Adipocyte (in vitro differentiated cells): ENCODE data around the gene BBIP1.
"Not testable (repeated sequence)": the region's sequence is repeated elsewhere in the genome, so short reads cannot be mapped to it uniquely, and the experiment has no call there.

Experiments
- DNase-seq: peaks from one replicate; pipeline ENCODE4 v3.0.0-alpha.2; 2015; ENCODE audit warnings: low read depth
- H3K27me3 ChIP-seq: replicated peaks from 2 replicates; pipeline ENCODE4 v1.7.0; 2013; ENCODE audit warnings: mild to moderate bottlenecking, low read length, moderate library complexity; ENCODE audit not compliant: control insufficient read depth, insufficient read depth
- H3K36me3 ChIP-seq: 2 replicates; pipeline ENCODE4 v1.7.0; 2013; ENCODE audit warnings: low read length, mild to moderate bottlenecking, moderate library complexity; ENCODE audit not compliant: control insufficient read depth, insufficient read depth, severe bottlenecking
- H3K4me1 ChIP-seq: 2 replicates; pipeline ENCODE4 v1.7.0; 2013; ENCODE audit warnings: mild to moderate bottlenecking, low read length, moderate library complexity; ENCODE audit not compliant: control insufficient read depth, insufficient read depth
- H3K4me3 ChIP-seq: 2 replicates; pipeline ENCODE4 v1.7.0; 2013; ENCODE audit warnings: mild to moderate bottlenecking, low read length, moderate library complexity
- H3K9ac ChIP-seq: 2 replicates; pipeline ENCODE4 v1.7.0; 2013; ENCODE audit warnings: mild to moderate bottlenecking, low read length, moderate library complexity
- H3K9me3 ChIP-seq: 2 replicates; pipeline ENCODE4 v1.7.0; 2013; ENCODE audit warnings: mild to moderate bottlenecking, low read length, moderate library complexity; ENCODE audit not compliant: control insufficient read depth

Gene BBIP1

DNA sequence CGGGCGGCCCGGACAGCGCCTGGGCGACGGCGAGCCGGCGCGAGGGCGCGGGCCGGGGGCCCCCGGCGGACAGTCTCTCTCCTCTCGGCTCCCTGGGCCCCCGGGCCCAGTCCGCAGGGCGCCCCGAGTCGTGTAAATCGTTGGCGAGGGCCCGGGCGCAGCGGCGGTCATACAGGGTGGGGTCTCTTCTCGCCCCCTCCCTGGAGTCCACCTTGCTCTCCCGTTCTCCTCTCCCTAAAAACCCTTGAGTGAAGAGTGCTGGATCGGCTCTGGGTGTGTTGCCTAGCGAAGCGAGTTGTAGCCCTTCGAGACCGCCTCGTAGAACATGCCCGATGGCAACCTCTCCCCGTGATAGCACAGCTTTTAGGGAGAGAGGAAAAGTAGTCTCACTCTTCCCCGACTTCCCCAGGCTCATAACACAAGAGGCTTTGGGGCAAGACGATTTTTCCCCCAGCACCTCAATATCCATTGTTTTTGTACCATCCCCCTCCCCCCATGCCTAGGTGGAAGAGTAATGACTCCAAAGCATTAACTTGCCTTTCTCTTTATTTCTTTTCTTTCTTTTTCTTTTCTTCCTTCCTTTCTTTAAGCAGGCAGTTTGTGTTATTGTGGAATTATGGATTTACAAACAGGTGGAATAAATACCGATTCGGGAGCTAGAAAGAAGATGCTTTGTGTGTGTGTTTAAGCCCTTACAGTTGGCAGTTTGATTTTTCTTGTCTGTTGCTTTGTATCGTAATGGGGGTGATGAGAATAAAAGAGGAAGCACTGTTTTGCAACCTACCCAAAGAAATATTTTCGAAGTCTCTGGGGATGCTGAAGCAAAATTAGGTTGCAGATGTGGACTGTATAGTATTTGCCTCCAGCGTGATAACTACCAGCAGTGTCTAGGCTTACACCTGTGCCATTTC is 1.2 kb upstream of the BBIP1 start:
- H3K27me3 ChIP-seq: no peaks in the 10 kb centered on the region
- peak; percentile 77 for DNase-seq
- H3K36me3 ChIP-seq: no peaks in the 10 kb centered on the region
- peak overlapping the region; percentile 97 for H3K9ac ChIP-seq
- peak overlapping the region; percentile 96 for H3K4me3 ChIP-seq
- H3K4me1 ChIP-seq: peaks cover 61% of the 10 kb centered on the region
- no peaks in the 10 kb centered on the region for H3K9me3 ChIP-seq

DNA sequence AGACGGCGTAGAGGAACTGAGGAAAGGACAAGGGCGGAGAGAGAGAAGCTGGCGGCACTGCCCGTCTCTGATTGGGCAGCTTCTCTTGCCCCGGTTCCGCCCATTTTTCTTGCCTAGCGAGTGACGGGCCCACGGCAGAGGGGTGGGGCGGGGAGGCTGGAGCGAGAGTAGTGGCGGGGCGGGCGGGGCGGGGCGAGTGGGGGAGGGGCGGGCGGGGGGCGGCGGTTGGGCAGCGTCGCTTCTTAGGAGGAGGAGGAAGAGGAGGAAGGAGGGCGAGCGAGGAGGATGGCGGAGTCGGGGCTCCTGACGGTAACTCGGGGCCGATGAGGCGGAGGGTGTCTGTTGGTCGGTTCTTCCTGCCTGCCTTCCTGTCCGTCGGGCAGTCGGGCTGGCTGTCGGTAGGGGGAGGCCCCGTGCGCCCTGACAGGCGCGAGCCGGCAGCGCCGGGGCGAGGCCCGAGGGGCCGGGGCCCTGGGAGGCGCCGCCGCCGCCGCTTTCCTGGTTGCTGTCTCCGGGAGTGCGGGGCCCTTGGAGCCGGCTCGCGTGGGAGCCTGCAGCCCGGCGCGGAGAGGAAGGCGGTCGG is 460 bp upstream of the BBIP1 start, which contains the start of gene SHOC2:
Gene SHOC2, plus strand, starts transcription at position 256 of the 583 bp plus-strand sequence. CDS start 44,755 bp downstream, outside the sequence.
- peak within 1 kb of the TSS; percentile 97 for H3K4me3 ChIP-seq
- no peaks in the 10 kb centered on the region for H3K27me3 ChIP-seq
- peak within 1 kb of the TSS; percentile 97 for H3K9ac ChIP-seq
- no peaks in the 10 kb centered on the region for H3K36me3 ChIP-seq
- peak; percentile 83 for DNase-seq
- H3K4me1 ChIP-seq: peaks cover 60% of the 10 kb centered on the region
- H3K9me3 ChIP-seq: no peaks in the 10 kb centered on the region

DNA sequence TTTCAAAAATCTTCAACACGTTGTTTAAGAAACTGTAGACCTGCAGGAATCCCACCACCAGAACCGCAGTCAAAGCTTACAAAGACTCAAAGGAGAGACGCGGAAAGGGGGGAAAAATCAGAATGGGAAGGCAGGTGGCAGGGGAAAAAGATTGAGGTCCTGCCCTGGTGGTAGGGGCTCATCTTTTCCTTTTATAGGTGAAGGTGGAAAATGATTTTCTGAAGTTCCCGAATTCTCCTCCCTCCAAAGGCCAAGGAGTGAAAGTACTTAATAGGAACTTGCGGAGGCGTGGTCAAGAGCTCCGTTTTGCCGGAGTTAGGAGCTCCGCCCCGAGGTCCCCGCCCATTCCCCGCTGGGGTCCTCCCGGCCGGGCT is 724 bp downstream of the BBIP1 start:
- H3K9ac ChIP-seq: peak overlapping the region; percentile 95
- no peaks in the 10 kb centered on the region for H3K36me3 ChIP-seq
- peak overlapping the region; percentile 97 for H3K4me3 ChIP-seq
- H3K27me3 ChIP-seq: no peaks in the 10 kb centered on the region
- H3K4me1 ChIP-seq: peaks cover 51% of the 10 kb centered on the region
- DNase-seq: peak; percentile 98
- no peaks in the 10 kb centered on the region for H3K9me3 ChIP-seq

DNA sequence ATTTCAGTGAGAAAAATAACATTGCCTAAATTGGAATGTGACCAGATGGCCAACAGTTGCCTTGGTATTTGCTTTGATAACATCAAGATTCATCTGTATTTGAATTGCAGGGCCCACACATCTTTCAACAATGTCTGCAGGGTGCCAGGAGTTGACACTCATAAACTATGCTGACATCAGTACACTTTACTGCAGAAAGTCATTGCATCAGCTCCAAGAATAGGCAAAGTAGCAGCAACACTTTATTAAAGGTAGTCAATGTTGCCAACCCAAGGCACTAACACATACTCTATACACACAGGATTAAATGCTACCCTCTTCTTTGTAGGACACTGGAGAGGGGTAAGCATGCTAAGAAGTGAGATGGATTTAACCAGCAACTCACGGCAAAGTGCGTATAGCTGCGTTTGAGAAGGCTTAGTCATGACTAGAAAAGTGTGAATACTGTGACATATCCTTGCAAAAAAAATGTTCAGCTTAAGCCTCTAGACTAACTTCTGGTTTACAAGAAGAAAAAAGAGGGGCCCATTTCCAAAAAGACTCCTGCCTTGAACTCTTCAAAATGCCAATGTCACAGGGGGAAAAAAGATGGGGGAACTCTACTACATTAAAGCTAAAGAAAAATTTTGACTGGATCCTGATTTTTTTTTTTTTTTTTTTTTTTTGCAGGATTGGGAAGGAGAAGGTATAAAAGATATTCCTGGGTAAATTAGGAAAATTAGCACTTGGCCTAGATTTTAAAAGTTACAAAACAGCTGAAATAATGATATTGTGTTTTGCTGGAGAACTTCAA is 2.2 kb downstream of the BBIP1 start:
- H3K36me3 ChIP-seq: no peaks in the 10 kb centered on the region
- DNase-seq: peak; percentile 77
- H3K9me3 ChIP-seq: no peaks in the 10 kb centered on the region
- H3K27me3 ChIP-seq: no peaks in the 10 kb centered on the region
- peak overlapping the region; percentile 27 for H3K4me3 ChIP-seq
- peaks cover 46% of the 10 kb centered on the region for H3K4me1 ChIP-seq
- peak overlapping the region; percentile 19 for H3K9ac ChIP-seq

DNA sequence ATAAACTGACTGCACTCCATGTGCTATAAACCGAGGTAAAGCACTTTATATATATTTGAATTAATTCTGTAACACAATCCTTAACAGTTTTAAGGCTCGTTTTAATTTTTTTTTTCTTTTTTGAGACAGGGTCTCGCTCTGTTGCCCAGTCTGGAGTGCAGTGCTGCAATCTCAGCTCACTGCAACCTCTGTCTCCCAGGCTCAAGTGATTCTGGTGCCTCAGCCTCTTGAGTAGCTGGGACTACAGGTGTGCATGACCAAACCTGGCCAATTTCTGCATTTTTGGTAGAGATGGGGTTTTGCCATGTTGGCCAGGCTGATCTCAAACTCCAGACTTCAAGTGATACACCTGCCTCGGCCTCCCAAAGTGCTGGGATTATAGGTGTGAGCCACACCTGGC is 3.4 kb downstream of the BBIP1 start:
- not testable (repeated sequence) for H3K9ac ChIP-seq, H3K36me3 ChIP-seq, H3K9me3 ChIP-seq, H3K27me3 ChIP-seq, DNase-seq, H3K4me3 ChIP-seq
- peaks cover 37% of the 10 kb centered on the region for H3K4me1 ChIP-seq

DNA sequence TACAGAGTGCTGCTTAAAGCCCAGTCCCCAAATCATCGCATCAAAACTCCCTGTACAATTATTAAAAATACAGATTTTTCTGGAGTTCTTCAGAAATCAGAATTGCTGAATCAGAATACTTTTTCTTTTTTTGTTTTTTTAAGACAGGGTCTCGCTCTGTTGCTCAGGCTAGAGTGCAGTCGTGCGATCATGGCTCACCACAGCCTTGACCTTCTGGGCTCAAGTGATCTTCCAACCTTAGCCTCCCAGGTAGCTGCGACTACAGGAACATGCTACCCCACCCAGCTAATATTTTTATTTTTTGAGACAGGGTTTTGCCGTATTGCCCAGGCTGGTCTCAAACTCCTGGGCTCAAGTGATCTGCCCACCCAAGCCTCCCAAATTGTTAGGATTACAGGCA is 3.9 kb downstream of the BBIP1 start:
- Histone ChIP-seq H3K9me3 (no peaks in the 10 kb centered on the region), H3K4me1 (peaks cover 37% of the 10 kb centered on the region), H3K4me3 (no peak overlapping the region), H3K36me3 (no peaks in the 10 kb centered on the region), H3K9ac (no peak overlapping the region), H3K27me3 (no peaks in the 10 kb centered on the region)
- DNase-seq: no peak

DNA sequence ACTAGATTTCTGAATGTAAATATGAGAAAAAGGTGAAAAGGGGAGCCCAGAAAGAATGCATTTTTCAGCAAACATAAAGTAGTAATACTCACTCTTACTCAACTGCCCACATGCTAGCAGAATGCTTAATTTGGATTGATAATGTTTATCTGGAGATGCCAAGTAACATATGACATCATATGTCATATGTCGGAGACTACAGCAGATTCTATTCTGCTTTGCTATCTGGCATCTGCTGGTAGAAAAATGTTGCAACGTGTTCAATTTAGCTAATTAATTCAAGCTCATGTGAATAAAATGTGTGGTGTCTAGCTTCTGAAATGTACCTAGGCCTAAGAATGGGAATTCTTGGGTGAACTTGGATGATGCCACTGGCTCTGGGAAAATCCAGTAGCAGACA is 4.5 kb downstream of the BBIP1 start:
- Histone ChIP-seq H3K4me1 (peaks cover 37% of the 10 kb centered on the region), H3K36me3 (no peaks in the 10 kb centered on the region), H3K9ac (no peak overlapping the region), H3K27me3 (no peaks in the 10 kb centered on the region), H3K9me3 (no peaks in the 10 kb centered on the region), H3K4me3 (no peak overlapping the region)
- DNase-seq: no peak

DNA sequence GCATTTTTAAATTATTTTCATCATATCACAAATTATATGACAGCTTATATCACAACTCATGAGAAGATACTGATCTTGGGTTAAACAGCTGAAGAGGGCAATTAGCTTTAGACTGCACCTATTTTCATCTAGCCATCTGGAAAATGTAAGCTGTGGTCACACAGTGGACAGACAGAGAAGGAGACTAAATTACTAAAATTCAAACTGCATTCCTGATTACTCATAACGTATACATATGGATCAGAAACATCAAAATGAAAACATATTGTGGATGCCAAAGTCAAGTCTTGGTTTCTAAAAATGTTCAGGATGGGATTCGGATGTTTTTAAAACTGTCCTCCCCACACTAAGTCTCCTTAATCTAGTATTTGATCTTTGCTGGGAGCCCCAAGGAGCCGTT is 6.6 kb downstream of the BBIP1 start:
- H3K27me3 ChIP-seq: no peaks in the 10 kb centered on the region
- H3K4me3 ChIP-seq: no peak overlapping the region
- no peaks in the 10 kb centered on the region for H3K9me3 ChIP-seq
- peak; percentile 80 for DNase-seq
- no peak overlapping the region for H3K9ac ChIP-seq
- H3K36me3 ChIP-seq: no peaks in the 10 kb centered on the region
- H3K4me1 ChIP-seq: peaks cover 29% of the 10 kb centered on the region

DNA sequence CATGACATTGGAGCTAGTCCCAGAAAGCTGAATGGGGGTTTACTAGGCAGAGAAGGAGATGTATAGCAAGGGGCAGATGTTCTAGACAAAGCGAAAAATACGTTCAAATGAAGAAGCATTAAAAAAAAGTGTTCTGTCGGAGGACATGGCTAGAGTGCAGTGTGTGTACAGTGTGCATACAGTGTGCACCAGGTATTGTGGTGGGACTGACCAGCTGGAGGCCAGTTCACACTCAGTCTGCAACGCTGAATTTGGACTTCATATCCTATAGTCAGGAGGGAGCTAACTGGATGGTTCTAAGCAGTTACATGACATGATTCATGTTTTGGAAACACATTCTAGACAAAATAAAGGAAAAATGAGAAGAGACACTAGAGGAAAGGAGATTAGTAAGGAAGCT is 8.8 kb downstream of the BBIP1 start:
- H3K36me3 ChIP-seq: no peaks in the 10 kb centered on the region
- H3K4me3 ChIP-seq: no peak overlapping the region
- no peaks in the 10 kb centered on the region for H3K9me3 ChIP-seq
- H3K4me1 ChIP-seq: peaks cover 12% of the 10 kb centered on the region
- no peak for DNase-seq
- H3K27me3 ChIP-seq: no peaks in the 10 kb centered on the region
- H3K9ac ChIP-seq: no peak overlapping the region

DNA sequence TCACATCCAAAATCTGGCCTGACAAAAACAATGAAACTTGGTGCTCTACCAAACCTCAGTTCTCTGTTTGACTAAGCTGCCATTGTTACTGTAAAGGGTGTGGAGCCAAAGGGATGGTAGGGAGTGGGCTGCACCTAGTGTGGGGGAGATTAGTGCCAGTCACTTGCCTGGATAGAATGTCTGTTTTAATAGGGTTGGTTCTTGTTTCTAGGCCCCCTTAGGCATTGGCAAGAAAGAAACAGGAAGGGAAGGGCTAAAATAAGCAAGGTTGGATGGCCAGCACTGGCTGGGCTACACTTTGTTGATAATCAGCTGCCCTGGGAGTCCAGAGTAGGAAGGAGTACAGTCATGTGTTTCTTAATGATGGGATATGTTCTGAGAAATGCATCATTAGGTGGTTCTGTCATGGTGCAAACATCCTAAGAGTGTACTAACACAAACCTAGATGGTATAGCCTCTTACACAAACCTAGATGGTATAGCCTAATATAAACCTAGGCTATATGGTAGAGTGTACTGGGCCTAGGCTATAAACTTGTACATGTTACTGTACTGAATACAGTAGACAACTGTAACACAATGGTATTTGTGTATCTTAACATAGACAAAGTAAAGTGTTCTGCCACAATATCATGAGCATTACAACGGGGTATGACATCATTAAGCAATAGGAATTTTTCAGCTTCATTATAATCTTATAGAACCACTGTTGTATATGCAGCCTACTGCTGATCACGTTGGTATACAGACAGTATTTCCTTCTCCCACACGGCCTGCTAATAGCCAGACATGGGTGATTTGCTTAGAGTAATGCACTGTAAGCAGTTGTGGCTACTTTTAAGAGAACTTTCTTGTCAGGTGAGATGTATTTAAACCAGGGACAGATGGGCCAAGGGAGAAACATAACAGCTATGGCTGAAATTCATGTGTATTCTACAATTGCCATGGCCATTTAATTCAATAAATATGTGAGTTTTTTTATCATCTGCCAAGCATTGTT is 15.4 kb downstream of the BBIP1 start:
- Histone ChIP-seq H3K9me3 (no peaks in the 10 kb centered on the region), H3K4me1 (peaks cover 16% of the 10 kb centered on the region), H3K9ac (no peak overlapping the region), H3K36me3 (peaks cover 32% of the 10 kb centered on the region), H3K4me3 (no peak overlapping the region), H3K27me3 (no peaks in the 10 kb centered on the region)
- DNase-seq: no peak
